SK-N-SH (cell line): ENCODE results near the gene ULBP2. TPM values are rescaled to one million over a fixed set of nuclear protein-coding genes. Genes with fewer than 3 reads are reported as not detected.

ENCODE experiments used
- CTCF ChIA-PET: fragments of 300-600, 350-600 bp; formaldehyde crosslinking; extraction: SDS; loops from one replicate; lab custom pipeline; 2021; lab: Yijun Ruan, JAX
- POLR2A ChIA-PET: fragments of 350-600 bp; sonication (Branson Sonifier 250); formaldehyde crosslinking; extraction: SDS; loops from one replicate; lab custom pipeline; 2020; ENCODE audit warnings: antibody characterized with exemption, inconsistent platforms; lab: Yijun Ruan, JAX
- DNase-seq: peaks from one replicate; pipeline ENCODE4 v3.0.0; 2012
- H2AFZ ChIP-seq: fragments of 200-600 bp; sonication (generic); 2 replicates; pipeline ENCODE4 v1.8.1; 2016; ENCODE audit warnings: antibody characterized with exemption, mild to moderate bottlenecking, low read depth
- H3F3A ChIP-seq: fragments of 200-600 bp; sonication (generic); replicated peaks from 2 replicates; pipeline ENCODE3; 2016; ENCODE audit warnings: antibody characterized with exemption, mild to moderate bottlenecking; ENCODE audit not compliant: insufficient read depth
- H3K27ac ChIP-seq, 2 experiments: fragments of 200-500 bp in 1 of 2; fragments of 200-600 bp in 1 of 2; sonication (Bioruptor generic) in 1 of 2; sonication (generic), shearing (Covaris generic) in 1 of 2; 2 replicates each; pipeline versions ENCODE4 v1.5.1 to v1.6.1; 2014 to 2016; ENCODE audit warnings: low read depth in 2 of 2, inconsistent platforms in 1 of 2, low read length in 1 of 2, mild to moderate bottlenecking in 1 of 2, mixed read lengths in 1 of 2
- H3K27me3 ChIP-seq: fragments of 200-600 bp; sonication (generic), shearing (Covaris generic); 2 replicates; pipeline ENCODE4 v1.6.1; 2016; ENCODE audit warnings: mixed run types; ENCODE audit not compliant: insufficient read depth
- H3K36me3 ChIP-seq, 2 experiments: fragments of 200-500 bp in 1 of 2; fragments of 200-600 bp in 1 of 2; sonication (Bioruptor generic) in 1 of 2; sonication (generic) in 1 of 2; replicated peaks in 1 of 2; 2 replicates each; pipeline versions ENCODE3 to v1.5.1; 2014 to 2016; ENCODE audit warnings: low read length in 1 of 2, mild to moderate bottlenecking in 1 of 2; ENCODE audit not compliant: insufficient read depth in 2 of 2, control insufficient read depth in 1 of 2
- H3K4me1 ChIP-seq, 2 experiments: fragments of 200-500 bp in 1 of 2; fragments of 200-600 bp in 1 of 2; sonication (Bioruptor generic) in 1 of 2; sonication (generic), shearing (Covaris generic) in 1 of 2; 2 replicates each; pipeline versions ENCODE4 v1.5.1 to v1.6.1; 2014 to 2016; ENCODE audit warnings: low read depth in 1 of 2, low read length in 1 of 2, mixed run types in 1 of 2; ENCODE audit not compliant: insufficient read depth in 2 of 2, control insufficient read depth in 1 of 2
- H3K4me2 ChIP-seq: fragments of 200-600 bp; sonication (generic), shearing (Covaris generic); 2 replicates; pipeline ENCODE4 v1.6.1; 2017; ENCODE audit warnings: mixed run types
- H3K4me3 ChIP-seq, 2 experiments: fragments of 200-500 bp in 1 of 2; fragments of 200-600 bp in 1 of 2; sonication (Bioruptor generic) in 1 of 2; sonication (generic), shearing (Covaris generic) in 1 of 2; 2 replicates each; pipeline versions ENCODE4 v1.5.1 to v1.8.1; 2014 to 2016; ENCODE audit warnings: low read depth in 2 of 2, inconsistent platforms in 1 of 2, low read length in 1 of 2, mild to moderate bottlenecking in 1 of 2, mixed read lengths in 1 of 2, moderate library complexity in 1 of 2
- H3K79me2 ChIP-seq: fragments of 200-600 bp; sonication (generic); 2 replicates; pipeline ENCODE4 v1.8.1; 2017; ENCODE audit warnings: mild to moderate bottlenecking; ENCODE audit not compliant: insufficient read depth
- H3K9ac ChIP-seq: fragments of 200-600 bp; sonication (generic); 2 replicates; pipeline ENCODE4 v1.6.1; 2017; ENCODE audit warnings: mixed run types
- H3K9me2 ChIP-seq: fragments of 200-600 bp; sonication (generic); 2 replicates; pipeline ENCODE4 v1.6.1; 2017; ENCODE audit warnings: mixed run types
- H3K9me3 ChIP-seq: fragments of 200-600 bp; sonication (generic); 2 replicates; pipeline ENCODE4 v1.6.1; 2017; ENCODE audit warnings: mixed run types, mild to moderate bottlenecking, moderate library complexity
- H4K20me1 ChIP-seq: fragments of 200-600 bp; sonication (generic); 2 replicates; pipeline ENCODE4 v1.6.1; 2017; ENCODE audit warnings: mild to moderate bottlenecking, mixed run types; ENCODE audit not compliant: insufficient read depth
- CHD2 ChIP-seq: fragments of 150-350 bp; IDR thresholded peaks from 2 replicates; pipeline ENCODE4 v1.6.1; 2018; ENCODE audit warnings: low read length; ENCODE audit not compliant: partially characterized antibody
- EP300 ChIP-seq, 2 experiments: IDR thresholded peaks; 2 replicates each; pipeline versions ENCODE4 v1.4.0 to v1.6.1; 2012; ENCODE audit warnings: borderline replicate concordance in 1 of 2, low read depth in 1 of 2, low read length in 1 of 2
- FOSL2 ChIP-seq: IDR thresholded peaks from 2 replicates; pipeline ENCODE4 v1.4.0; 2012; ENCODE audit warnings: low read depth, mild to moderate bottlenecking, moderate library complexity, borderline replicate concordance
- GABPA ChIP-seq: IDR thresholded peaks from 2 replicates; pipeline ENCODE4 v1.4.0; 2012; ENCODE audit warnings: low read depth, mild to moderate bottlenecking
- RAD21 ChIP-seq: IDR thresholded peaks from 2 replicates; pipeline ENCODE4 v1.6.1; 2012; ENCODE audit warnings: mild to moderate bottlenecking, low read length
- RCOR1 ChIP-seq: fragments of 150-350 bp; IDR thresholded peaks from 2 replicates; pipeline ENCODE4 v1.6.1; 2017; ENCODE audit warnings: antibody characterized with exemption, low read length
- WGBS: methylation state at CpG from one replicate; pipeline ENCODE4 v1.1.6; 2017; ENCODE audit warnings: low lambda C conversion rate; 5-methylcytosine and 5-hydroxymethylcytosine counted together
- polyA plus RNA-seq, 3 experiments: library from polyadenylated mRNA; depleted of rRNA; stranded (reverse); fragments of >200 nt; gene quantifications; 2 replicates each; pipeline ENCODE4 v1.2.3, GENCODE V29; 2012
- TF ChIP-seq, protein P1 (sequence below): IDR thresholded peaks from 2 replicates; pipeline ENCODE4; 2012
- TF ChIP-seq, protein P2 (sequence below): IDR thresholded peaks from 2 replicates; pipeline ENCODE4 v1.4.0; 2012; ENCODE audit warnings: low read depth
- TF ChIP-seq, protein P3 (sequence below): fragments of 150-350 bp; IDR thresholded peaks from 2 replicates; pipeline ENCODE4 v1.6.1; 2017; ENCODE audit warnings: antibody characterized with exemption, low read length, low read depth, borderline replicate concordance

Gene ULBP2, protein sequence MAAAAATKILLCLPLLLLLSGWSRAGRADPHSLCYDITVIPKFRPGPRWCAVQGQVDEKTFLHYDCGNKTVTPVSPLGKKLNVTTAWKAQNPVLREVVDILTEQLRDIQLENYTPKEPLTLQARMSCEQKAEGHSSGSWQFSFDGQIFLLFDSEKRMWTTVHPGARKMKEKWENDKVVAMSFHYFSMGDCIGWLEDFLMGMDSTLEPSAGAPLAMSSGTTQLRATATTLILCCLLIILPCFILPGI
- 5.0 and 5.3 TPM in 2 replicates for polyA plus RNA-seq (2012; rRNA removed)
- 3.6 and 3.7 TPM in 2 replicates for polyA plus RNA-seq (2012; cell fraction: cytosol; rRNA removed)
- 3.8 and 4.5 TPM in 2 replicates for polyA plus RNA-seq (2012; cell fraction: nucleus; rRNA removed)

DNA sequence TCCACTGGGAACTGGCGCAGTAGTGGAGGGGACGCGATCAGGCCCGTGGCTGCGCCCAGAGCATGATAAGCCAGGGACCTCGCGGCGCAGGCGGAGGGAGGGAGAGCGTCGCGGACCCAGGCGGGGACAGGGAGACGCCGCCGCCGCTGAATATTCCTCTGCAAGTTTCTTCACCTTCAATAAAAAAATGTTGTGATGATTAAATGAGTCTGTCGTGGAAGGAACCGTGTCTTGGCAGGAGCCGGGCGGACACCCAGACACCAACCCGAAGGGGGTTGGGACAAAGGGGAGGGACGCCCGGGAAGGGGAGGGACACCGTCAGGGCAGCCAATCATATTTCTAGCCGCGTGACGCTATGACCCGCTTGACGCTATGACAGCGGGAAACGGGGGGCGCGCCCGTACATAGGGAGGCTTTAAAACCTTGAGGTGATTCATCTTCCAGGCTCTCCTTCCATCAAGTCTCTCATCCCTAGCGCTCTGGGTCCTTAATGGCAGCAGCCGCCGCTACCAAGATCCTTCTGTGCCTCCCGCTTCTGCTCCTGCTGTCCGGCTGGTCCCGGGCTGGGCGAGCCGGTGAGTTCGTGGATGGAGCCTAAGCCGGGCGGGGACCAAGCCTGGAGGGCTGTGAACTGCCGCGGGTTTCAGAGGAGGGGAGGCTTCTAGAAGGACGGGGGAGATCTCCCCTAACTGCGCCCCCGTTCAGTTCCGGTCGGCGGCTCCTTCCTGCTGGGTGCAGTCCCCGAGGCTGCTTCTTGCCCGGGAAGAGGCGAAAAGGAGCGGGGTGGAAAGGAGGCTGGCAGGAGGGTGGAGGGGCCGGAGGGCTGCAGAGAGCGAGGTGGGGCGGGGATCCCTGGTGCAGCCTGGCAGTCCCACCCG, at the start of gene ULBP2:
Gene ULBP2 (plus strand): TSS at position 432 of the 878 bp plus-strand sequence. CDS start 59 bp downstream, at position 491.
- 1% methylated on average over 28 of the region's 62 CpGs for WGBS
- Histone ChIP-seq H3K27me3 (peaks cover 36% of the 10 kb centered on the region), H3K27ac (no peak within 1 kb of the TSS), H3K4me1 (peaks cover 0 to 8% of the 10 kb centered on the region in 2 experiments; a peak in 1 of 4 replicates), H3K4me3 (peak within 1 kb of the TSS; percentile 56 to 70), H3K4me2 (peak within 1 kb of the TSS; percentile 98), H3K9me2 (no peaks in the 10 kb centered on the region), H3K36me3 (no peaks in the 10 kb centered on the region), H3F3A (peaks cover 4% of the 10 kb centered on the region), H2AFZ (peak within 1 kb of the TSS; percentile 90), H3K79me2 (no peaks in the 10 kb centered on the region), H3K9ac (peak within 1 kb of the TSS; percentile 58; the same call in 1 of the 2 replicates), H4K20me1 (no peaks in the 10 kb centered on the region), H3K9me3 (no peaks in the 10 kb centered on the region)
- ChIA-PET CTCF (interaction anchor here (1.1 to 1.9 kb wide), 2 partner anchors 13 to 75 kb away, joined by 3 to 13 read pairs; no protein-coding TSS in a partner anchor), POLR2A (no interaction called here)
- DNase-seq: peak; percentile 96
- TF ChIP-seq EP300 (IDR thresholded peaks at IDR 0.05; ENCODE audit: borderline replicate concordance in 1 of 2, low read depth in 1 of 2, low read length in 1 of 2): no peak
- TF ChIP-seq, protein P1, sequence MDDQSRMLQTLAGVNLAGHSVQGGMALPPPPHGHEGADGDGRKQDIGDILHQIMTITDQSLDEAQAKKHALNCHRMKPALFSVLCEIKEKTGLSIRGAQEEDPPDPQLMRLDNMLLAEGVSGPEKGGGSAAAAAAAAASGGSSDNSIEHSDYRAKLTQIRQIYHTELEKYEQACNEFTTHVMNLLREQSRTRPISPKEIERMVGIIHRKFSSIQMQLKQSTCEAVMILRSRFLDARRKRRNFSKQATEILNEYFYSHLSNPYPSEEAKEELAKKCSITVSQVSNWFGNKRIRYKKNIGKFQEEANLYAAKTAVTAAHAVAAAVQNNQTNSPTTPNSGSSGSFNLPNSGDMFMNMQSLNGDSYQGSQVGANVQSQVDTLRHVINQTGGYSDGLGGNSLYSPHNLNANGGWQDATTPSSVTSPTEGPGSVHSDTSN: peak; percentile 41; the same call in 1 of the 2 replicates
- TF ChIP-seq, protein P2, sequence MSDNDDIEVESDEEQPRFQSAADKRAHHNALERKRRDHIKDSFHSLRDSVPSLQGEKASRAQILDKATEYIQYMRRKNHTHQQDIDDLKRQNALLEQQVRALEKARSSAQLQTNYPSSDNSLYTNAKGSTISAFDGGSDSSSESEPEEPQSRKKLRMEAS: 0 out of 2 replicates have a peak, but pooled peaks have one; percentile 19
- TF ChIP-seq GABPA: no peak
- TF ChIP-seq CHD2: peak; percentile 56
- TF ChIP-seq FOSL2: peak; percentile 26; the same call in 1 of the 2 replicates

DNA sequence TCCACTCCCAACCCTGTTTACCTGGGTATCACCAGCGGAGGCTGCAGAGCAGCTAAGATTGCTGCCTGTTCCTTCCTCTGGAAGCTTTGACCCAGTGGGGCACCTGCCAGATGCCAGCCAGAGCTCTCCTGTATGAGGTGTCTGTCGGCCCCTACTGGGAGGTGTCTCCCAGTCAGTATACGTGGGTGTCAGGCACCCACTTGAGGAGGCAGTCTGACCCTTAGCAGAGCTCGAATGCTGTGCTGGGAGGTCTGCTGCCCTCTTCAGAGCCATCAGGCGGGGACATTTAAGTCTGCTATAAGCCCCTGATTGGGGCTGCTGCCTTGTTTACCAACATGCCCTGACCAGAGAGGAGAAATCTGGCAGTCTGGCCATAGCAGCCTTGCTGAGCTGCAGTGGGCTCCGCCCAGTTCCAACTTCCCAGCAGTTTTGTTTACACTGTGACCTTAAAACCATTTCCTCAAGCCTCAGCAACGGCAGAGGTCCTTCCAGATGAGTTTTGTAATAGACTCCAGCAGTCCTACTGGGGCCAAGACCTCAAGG, 46.7 kb upstream of the ULBP2 start:
- no peaks in the 10 kb centered on the region for H3K79me2 ChIP-seq
- DNase-seq: no peak
- WGBS: 57% methylated on average over 2 of the region's 7 CpGs
- H3F3A ChIP-seq: peaks cover 24% of the 10 kb centered on the region
- no peaks in the 10 kb centered on the region for H3K9me3 ChIP-seq
- no peak overlapping the region for H3K4me3 ChIP-seq
- H3K4me2 ChIP-seq: peak overlapping the region; percentile 73; the same call in 1 of the 2 replicates
- no peaks in the 10 kb centered on the region for H3K27me3 ChIP-seq
- H3K9ac ChIP-seq: no peak overlapping the region
- peak overlapping the region in 1 of 2 experiments; percentile 84; a peak in 2 of 4 replicates for H3K27ac ChIP-seq
- no peaks in the 10 kb centered on the region for H3K36me3 ChIP-seq
- H2AFZ ChIP-seq: peak overlapping the region; percentile 49
- ChIA-PET POLR2A (no interaction called here), CTCF (no interaction called here)
- TF ChIP-seq, protein P2: no peak
- TF ChIP-seq EP300 (IDR thresholded peaks at IDR 0.05; ENCODE audit: borderline replicate concordance in 1 of 2, low read depth in 1 of 2, low read length in 1 of 2) (no peak), RCOR1 (no peak), RAD21 (no peak)
- TF ChIP-seq, protein P1: no peak
- TF ChIP-seq, protein P3, sequence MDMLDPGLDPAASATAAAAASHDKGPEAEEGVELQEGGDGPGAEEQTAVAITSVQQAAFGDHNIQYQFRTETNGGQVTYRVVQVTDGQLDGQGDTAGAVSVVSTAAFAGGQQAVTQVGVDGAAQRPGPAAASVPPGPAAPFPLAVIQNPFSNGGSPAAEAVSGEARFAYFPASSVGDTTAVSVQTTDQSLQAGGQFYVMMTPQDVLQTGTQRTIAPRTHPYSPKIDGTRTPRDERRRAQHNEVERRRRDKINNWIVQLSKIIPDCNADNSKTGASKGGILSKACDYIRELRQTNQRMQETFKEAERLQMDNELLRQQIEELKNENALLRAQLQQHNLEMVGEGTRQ: no peak
- H3K4me1 ChIP-seq: peaks cover 5 to 21% of the 10 kb centered on the region in 2 experiments; a peak in 3 of 4 replicates
- no peaks in the 10 kb centered on the region for H4K20me1 ChIP-seq
- no peaks in the 10 kb centered on the region for H3K9me2 ChIP-seq
